SKM-1 (cell line): Measurements from ENCODE around the gene LILRB3.
"Not testable (repeated sequence)": the region's sequence is repeated elsewhere in the genome, so short reads cannot be mapped to it uniquely, and the experiment has no call there.

ENCODE experiments used
- DNase-seq: peaks from one replicate; lab custom pipeline; 2025; ENCODE audit not compliant: unreplicated experiment; lab: John Stamatoyannopoulos, UW

Gene LILRB3

GRCh38 chr19:54222474-54223276 lies at the start of gene LILRB3:
Gene LILRB3 (minus strand): TSS chr19:54223007. CDS start chr19:54222976, 31 bp downstream.
- not testable (repeated sequence) for DNase-seq

GRCh38 chr19:54272181-54272580 lies 49.4 kb upstream of the LILRB3 start:
- not testable (repeated sequence) for DNase-seq

GRCh38 chr19:54271587-54271986 lies 48.8 kb upstream of the LILRB3 start:
- DNase-seq = not testable (repeated sequence)

GRCh38 chr19:54271106-54271505 lies 48.3 kb upstream of the LILRB3 start:
- DNase-seq = no peak

GRCh38 chr19:54268936-54269335 lies 46.1 kb upstream of the LILRB3 start:
- DNase-seq = no peak

GRCh38 chr19:54266133-54266532 lies 43.3 kb upstream of the LILRB3 start:
- DNase-seq = peak; percentile 24

GRCh38 chr19:54262470-54262869 lies 39.7 kb upstream of the LILRB3 start:
- no peak for DNase-seq

- DNase-seq = no peak
These were observed 39.3 kb upstream of the LILRB3 start for GRCh38 chr19:54262066-54262465.

GRCh38 chr19:54257116-54257480 lies 34.3 kb upstream of the LILRB3 start, which contains the start of gene LILRB5:
Gene LILRB5 (minus strand): TSS chr19:54257273. CDS start chr19:54257193, 80 bp downstream.
- no peak for DNase-seq

GRCh38 chr19:54256250-54257115 lies 33.7 kb upstream of the LILRB3 start:
- no peak for DNase-seq

- no peak for DNase-seq
These were observed 32.4 kb upstream of the LILRB3 start for GRCh38 chr19:54255105-54255775.

- DNase-seq = no peak
These were observed 31.5 kb upstream of the LILRB3 start for GRCh38 chr19:54254195-54254906.

GRCh38 chr19:54253331-54254194 lies 30.8 kb upstream of the LILRB3 start:
- no peak for DNase-seq

- no peak for DNase-seq
These were observed 30.0 kb upstream of the LILRB3 start for GRCh38 chr19:54252845-54253244.

GRCh38 chr19:54252243-54252642 lies 29.4 kb upstream of the LILRB3 start:
- DNase-seq = no peak

- DNase-seq = peak; percentile 6
These were observed 25.3 kb upstream of the LILRB3 start for GRCh38 chr19:54248016-54248601.

GRCh38 chr19:54247106-54247930 lies 24.5 kb upstream of the LILRB3 start:
- DNase-seq = no peak

- DNase-seq = no peak
These were observed 23.1 kb upstream of the LILRB3 start for GRCh38 chr19:54245936-54246335.

GRCh38 chr19:54243809-54244208 lies 21.0 kb upstream of the LILRB3 start:
- DNase-seq = not testable (repeated sequence)
